Esophagus squamous epithelium (tissue), 5 donors: ENCODE results near the gene SMIM24. TPM values are rescaled to one million over a fixed set of nuclear protein-coding genes. Genes with fewer than 3 reads are reported as not detected.

ENCODE experiments used
- DNase-seq: peaks from one replicate; lab custom pipeline; 2025; lab: John Stamatoyannopoulos, UW
- H3K27ac ChIP-seq, 4 donors: fragments of 200-600 bp; sonication (generic); one replicate each; pipeline ENCODE4 v1.5.1; 2016 to 2019; ENCODE audit warnings: mild to moderate bottlenecking in 1 of 4
- H3K27me3 ChIP-seq, 4 donors: fragments of 200-600 bp; sonication (generic); 1 replicate in 3 of 4; 2 replicates in 1 of 4; pipeline versions ENCODE4 v1.5.1 to v1.6.0; 2017 to 2021; ENCODE audit warnings: antibody characterized with exemption in 1 of 4
- H3K36me3 ChIP-seq, 3 donors: fragments of 200-600 bp; sonication (generic); one replicate each; pipeline ENCODE4 v1.5.1; 2016 to 2019
- H3K4me1 ChIP-seq, 3 donors: fragments of 200-600 bp; sonication (generic); one replicate each; pipeline ENCODE4 v1.5.1; 2017 to 2019
- H3K4me3 ChIP-seq, 4 donors: fragments of 200-600 bp; sonication (generic); 1 replicate in 3 of 4; 2 replicates in 1 of 4; pipeline ENCODE4 v1.5.1; 2016 to 2019; ENCODE audit warnings: mild to moderate bottlenecking in 2 of 4, moderate library complexity in 1 of 4
- H3K9me3 ChIP-seq, 3 donors: fragments of 200-600 bp; sonication (generic); one replicate each; pipeline ENCODE4 v1.5.1; 2016 to 2019
- CTCF ChIP-seq, 6 experiments: fragments of 450-650 bp in 4 of 6; fragments of 200-600 bp in 2 of 6; sonication (generic) in 2 of 6; IDR thresholded peaks; one replicate each; pipeline ENCODE4 v1.5.1; 2016 to 2019; ENCODE audit warnings: antibody characterized with exemption in 6 of 6, mild to moderate bottlenecking in 4 of 6, moderate library complexity in 4 of 6
- POLR2A ChIP-seq, 4 donors: fragments of 450-650 bp; IDR thresholded peaks; one replicate each; pipeline ENCODE4 v1.6.1; 2017; ENCODE audit warnings: antibody characterized with exemption in 4 of 4, mild to moderate bottlenecking in 4 of 4, moderate library complexity in 3 of 4
- WGBS, 2 donors: methylation state at CpG; one replicate each; pipeline ENCODE4 v1.1.5; 2018; 5-methylcytosine and 5-hydroxymethylcytosine counted together
- intact Hi-C: fragments of 100-400 bp; cut with DNase I; formaldehyde crosslinking; loops from one replicate; pipeline ENCODE4 v1.15.0; 2022
- total RNA-seq, 4 donors: library from RNA; depleted of rRNA; stranded (reverse); fragments of >200 nt; gene quantifications; one replicate each; pipeline ENCODE4 v1.1.0, GENCODE V29; 2016
- donor health status: DM: yes; HTN: yes; CAD: no.

SMIM24 gene
- total RNA-seq, 4 donors from 2014 or later: not detected

- 86% methylated on average over 2 of the region's 2 CpGs; no CpG with 5 or more reads in 1 of the 2 donors for WGBS, 2 donors
- Histone ChIP-seq H3K4me3 (no peak overlapping the region), H3K27ac (no peak overlapping the region), H3K9me3 (no peaks in the 10 kb centered on the region), H3K36me3 (peaks cover 3 to 55% (median 9%) of the 10 kb centered on the region in 3 donors), H3K4me1 (peaks cover 7 to 89% (median 17%) of the 10 kb centered on the region in 3 donors), H3K27me3 (no peaks in the 10 kb centered on the region)
- no peak for TF ChIP-seq POLR2A (IDR thresholded peaks at IDR 0.05)
- TF ChIP-seq CTCF (IDR thresholded peaks at IDR 0.05): no peak
- no peak for DNase-seq
- intact Hi-C loops: no loop called here
These were observed 38.3 kb upstream of the SMIM24 start for GRCh38 chr19:3518659-3519058.

- H3K4me1 ChIP-seq: peaks cover 7 to 93% (median 17%) of the 10 kb centered on the region in 3 donors
- TF ChIP-seq POLR2A (IDR thresholded peaks at IDR 0.05): no peak
- TF ChIP-seq CTCF (IDR thresholded peaks at IDR 0.05): no peak
- DNase-seq: no peak
- H3K27ac ChIP-seq: no peak overlapping the region
- 67 to 77% methylated on average over 3 to 5 of the region's 10 CpGs for WGBS, 2 donors
- no peaks in the 10 kb centered on the region for H3K9me3 ChIP-seq
- intact Hi-C loops: no loop called here
- no peaks in the 10 kb centered on the region for H3K27me3 ChIP-seq
- H3K4me3 ChIP-seq: no peak overlapping the region
- peaks cover 0 to 53% (median 5%) of the 10 kb centered on the region in 3 donors for H3K36me3 ChIP-seq
These were observed 37.9 kb upstream of the SMIM24 start for GRCh38 chr19:3518255-3518654.

DNA sequence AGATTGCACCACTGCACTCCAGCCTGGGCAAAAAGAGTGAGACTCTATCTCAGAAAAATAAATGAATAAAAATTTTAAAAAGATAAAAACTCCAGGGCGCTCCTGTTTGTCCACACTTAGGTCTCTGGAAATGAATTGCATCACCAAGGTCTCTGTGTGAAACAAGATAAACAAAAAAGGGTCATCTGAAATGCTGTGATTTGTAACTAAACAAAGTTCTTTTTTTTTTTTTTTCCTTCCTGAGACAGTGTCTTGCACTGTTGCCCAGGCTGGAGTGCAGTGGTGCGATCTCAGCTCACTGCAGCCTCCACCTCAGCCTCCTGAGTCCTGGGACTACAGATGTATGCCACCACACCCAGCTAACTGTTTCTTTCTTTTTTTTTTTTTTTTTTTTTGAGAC is 37.3 kb upstream of the SMIM24 start:
- Histone ChIP-seq H3K4me3 (no peak overlapping the region), H3K36me3 (peaks cover 0 to 51% (median 0%) of the 10 kb centered on the region in 3 donors), H3K27ac (peak overlapping the region in 1 of 4 donors; percentile 16), H3K9me3 (no peaks in the 10 kb centered on the region), H3K27me3 (no peaks in the 10 kb centered on the region), H3K4me1 (peaks cover 7 to 98% (median 20%) of the 10 kb centered on the region in 3 donors)
- no peak for DNase-seq
- TF ChIP-seq POLR2A (IDR thresholded peaks at IDR 0.05) (no peak), CTCF (IDR thresholded peaks at IDR 0.05) (no peak)
- intact Hi-C loops: no loop called here
- WGBS, 2 donors: 90 to 92% methylated on average over 2 of the region's 2 CpGs

DNA sequence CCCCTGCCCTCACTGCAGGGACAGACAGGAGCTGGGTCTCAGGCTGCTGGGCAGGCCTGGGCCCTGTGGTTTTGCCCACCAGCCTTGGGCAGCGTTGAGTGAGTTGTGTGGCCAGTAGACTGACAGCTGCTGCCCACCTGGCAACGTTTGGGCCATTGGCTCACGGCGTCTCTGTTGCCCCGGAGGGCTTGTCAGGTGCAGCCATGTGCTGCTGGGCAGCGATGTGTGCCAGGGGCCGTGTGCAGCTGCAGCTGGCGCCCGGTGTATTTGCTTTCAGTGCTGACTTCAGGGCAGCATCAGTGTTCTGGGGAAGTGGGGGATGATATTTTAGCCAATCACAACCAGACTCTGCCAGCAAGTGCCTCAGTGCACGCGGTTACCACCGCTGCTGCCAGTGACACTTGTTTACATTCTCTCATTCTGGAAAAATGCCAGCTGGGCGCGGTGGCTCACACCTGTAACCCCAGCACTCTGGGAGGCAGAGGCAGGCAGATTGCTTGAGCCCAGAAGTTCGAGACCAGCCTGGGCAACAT is 36.4 kb upstream of the SMIM24 start:
- no peak for DNase-seq
- no peak for TF ChIP-seq POLR2A (IDR thresholded peaks at IDR 0.05)
- no peak for TF ChIP-seq CTCF (IDR thresholded peaks at IDR 0.05)
- intact Hi-C loops: no loop called here
- Histone ChIP-seq H3K36me3 (peaks cover 0 to 51% (median 0%) of the 10 kb centered on the region in 3 donors), H3K9me3 (no peaks in the 10 kb centered on the region), H3K4me1 (peaks cover 7 to 96% (median 20%) of the 10 kb centered on the region in 3 donors), H3K27me3 (no peaks in the 10 kb centered on the region), H3K27ac (peak overlapping the region in 2 of 4 donors; percentile 11 to 22), H3K4me3 (no peak overlapping the region)
- no CpG with 5 or more reads among the region's 15 CpGs for WGBS, 2 donors

DNA sequence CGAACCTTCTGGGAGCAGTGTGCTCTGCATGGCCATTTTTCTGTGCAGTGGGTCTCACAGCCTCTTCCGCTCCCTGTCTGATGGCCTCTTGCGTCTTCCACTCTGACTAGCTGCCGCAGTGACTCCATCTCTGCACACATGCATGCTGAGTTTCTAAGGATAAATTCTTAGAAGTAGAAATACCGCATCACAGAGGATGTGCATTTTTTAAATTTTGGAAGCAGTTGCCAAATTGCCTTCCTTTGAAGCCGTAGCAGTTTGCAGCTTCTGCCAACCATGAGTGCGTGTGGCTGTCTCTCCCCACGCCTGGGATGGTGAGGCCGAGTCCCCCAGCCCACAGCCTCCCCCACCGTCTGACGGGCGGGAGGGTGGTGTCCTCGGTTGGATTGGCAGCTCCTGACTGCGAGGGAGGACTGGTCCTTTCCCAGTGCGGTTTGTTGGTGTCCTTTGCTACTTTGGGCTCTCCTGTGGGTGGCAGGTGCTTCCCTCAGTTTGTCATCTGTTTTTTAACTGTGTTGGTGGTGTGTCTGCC is 35.6 kb upstream of the SMIM24 start:
- DNase-seq: no peak
- 62% methylated on average over 7 to 8 of the region's 15 CpGs for WGBS, 2 donors

More for the DNA sequence above, 35.6 kb upstream of the SMIM24 start:
- Histone ChIP-seq H3K4me3 (no peak overlapping the region), H3K4me1 (peaks cover 7 to 96% (median 20%) of the 10 kb centered on the region in 3 donors), H3K27ac (peak overlapping the region in 1 of 4 donors; percentile 11), H3K27me3 (no peaks in the 10 kb centered on the region), H3K9me3 (no peaks in the 10 kb centered on the region), H3K36me3 (peaks cover 0 to 57% (median 0%) of the 10 kb centered on the region in 3 donors)
- TF ChIP-seq CTCF (IDR thresholded peaks at IDR 0.05) (no peak), POLR2A (IDR thresholded peaks at IDR 0.05) (no peak)
- intact Hi-C loops: no loop called here
